Psoas muscle (tissue), 8 donors: ENCODE data around the gene FAM98B. TPM values are rescaled to one million over a fixed set of nuclear protein-coding genes. Genes with fewer than 3 reads are reported as not detected.

Source experiments
- ATAC-seq, 4 donors: fragments of 200-7000 bp; cut with Tn5 transposase; one replicate each; pipeline ENCODE4 v1.9.1; 2020; ENCODE audit warnings: moderate library complexity in 3 of 4, mild to moderate bottlenecking in 2 of 4
- DNase-seq, 2 donors: peaks; one replicate each; pipeline ENCODE4 v3.0.0-alpha.2; 2020
- H3K27ac ChIP-seq: fragments of 200-600 bp; one replicate; pipeline ENCODE4 v1.8.0; 2022
- H3K27me3 ChIP-seq, 3 donors: fragments of 200-600 bp in 1 of 3; one replicate each; pipeline versions ENCODE4 v1.6.1 to v1.8.0; 2013 to 2022; ENCODE audit warnings: low read length in 2 of 3, mild to moderate bottlenecking in 2 of 3, moderate library complexity in 1 of 3; ENCODE audit not compliant: insufficient read depth in 3 of 3
- H3K36me3 ChIP-seq, 2 donors: fragments of 200-600 bp in 1 of 2; one replicate each; pipeline versions ENCODE4 v1.6.1 to v1.8.0; 2013 to 2022; ENCODE audit warnings: low read depth in 1 of 2, mild to moderate bottlenecking in 1 of 2, moderate library complexity in 1 of 2; ENCODE audit not compliant: insufficient read depth in 1 of 2
- H3K4me1 ChIP-seq: fragments of 200-600 bp; one replicate; pipeline ENCODE4 v1.8.0; 2022
- H3K4me3 ChIP-seq: fragments of 200-600 bp; one replicate; pipeline ENCODE4 v1.8.0; 2022; ENCODE audit warnings: mild to moderate bottlenecking
- H3K9me3 ChIP-seq: fragments of 200-600 bp; one replicate; pipeline ENCODE4 v1.8.0; 2022
- CTCF ChIP-seq: fragments of 200-600 bp; IDR thresholded peaks from one replicate; pipeline ENCODE4 v1.8.0; 2022; ENCODE audit warnings: antibody characterized with exemption
- WGBS, 3 donors: extraction: QIAGEN DNeasy Blood & Tissue Kit; methylation state at CpG; one replicate each; pipeline versions ENCODE4 v1.1.6 to v1.1.7; 2013; 5-methylcytosine and 5-hydroxymethylcytosine counted together
- intact Hi-C, 2 donors: fragments of 100-400 bp; cut with DNase I; formaldehyde crosslinking; loops; one replicate each; pipeline versions ENCODE4 v1.11.0 to v1.14.2; 2022
- polyA plus RNA-seq, 3 donors: library from polyadenylated mRNA; stranded (reverse); fragments of 200-250 nt; gene quantifications; one replicate each; pipeline ENCODE4 v1.2.3, GENCODE V29; 2013
- total RNA-seq, 4 donors: library from RNA; stranded (reverse); fragmentation: NEBNext Ultra II Directional in 2 of 4; extraction: Animal tissue kit (Norgen Biotek cat#: 25700) in 2 of 4; gene quantifications; one replicate each; pipeline versions ENCODE4 v1.2.1 to v1.2.4, GENCODE V29; 2021 to 2023
- donor health status: healthy with polysubstance abuse.
- donor health status: DM: no; HTN: no; CAD: no; lungs with moderate emphysema.
- donor health status: Bipolar disorder and iron deficiency.
- donor health status: healthy.
- donor health status: DM: yes; HTN: yes; CAD: no.
- donor health status: DM: no; HTN: no; CAD: no.
- donor health status: DM: no; HTN: no; CAD: no.
- donor health status: DM: yes; HTN: yes; CAD: no.

Gene FAM98B
- total and polyA plus RNA-seq, 7 donors = 6.8 to 18.5 (median 13.5) TPM

GRCh38 chr15:38507570-38507969, 53.6 kb downstream of the FAM98B start:
- intact Hi-C loops = no loop called here
- 82 to 88% (median 84%) methylated on average over 7 of the region's 7 CpGs for WGBS, 3 donors
- no peak for TF ChIP-seq CTCF

GRCh38 chr15:38508647-38509046, 54.7 kb downstream of the FAM98B start:
- 68 to 77% (median 75%) methylated on average over 3 of the region's 3 CpGs for WGBS, 3 donors
- intact Hi-C loops = no loop called here
- no peak for DNase-seq

More at GRCh38 chr15:38507570-38507969, 53.6 kb downstream of the FAM98B start:
- H3K9me3 ChIP-seq = no peaks in the 10 kb centered on the region
- no peak overlapping the region for H3K4me3 ChIP-seq
- no peaks in the 10 kb centered on the region for H3K4me1 ChIP-seq
- no peaks in the 10 kb centered on the region for H3K27me3 ChIP-seq
- no peak for DNase-seq
- H3K36me3 ChIP-seq = no peaks in the 10 kb centered on the region
- no peak for ATAC-seq
- no peak overlapping the region for H3K27ac ChIP-seq

GRCh38 chr15:38509152-38509551, 55.2 kb downstream of the FAM98B start:
- no peaks in the 10 kb centered on the region for H3K9me3 ChIP-seq
- 88 to 93% (median 91%) methylated on average over 4 of the region's 4 CpGs for WGBS, 3 donors
- TF ChIP-seq CTCF = no peak
- H3K4me3 ChIP-seq = no peak overlapping the region
- no peaks in the 10 kb centered on the region for H3K27me3 ChIP-seq
- intact Hi-C loops = no loop called here
- ATAC-seq = no peak
- no peak for DNase-seq
- H3K36me3 ChIP-seq = no peaks in the 10 kb centered on the region
- no peaks in the 10 kb centered on the region for H3K4me1 ChIP-seq
- no peak overlapping the region for H3K27ac ChIP-seq

More at GRCh38 chr15:38508647-38509046, 54.7 kb downstream of the FAM98B start:
- H3K27ac ChIP-seq = no peak overlapping the region
- no peak for TF ChIP-seq CTCF
- no peaks in the 10 kb centered on the region for H3K4me1 ChIP-seq
- no peaks in the 10 kb centered on the region for H3K36me3 ChIP-seq
- no peak for ATAC-seq
- H3K9me3 ChIP-seq = no peaks in the 10 kb centered on the region
- H3K4me3 ChIP-seq = no peak overlapping the region
- H3K27me3 ChIP-seq = no peaks in the 10 kb centered on the region

GRCh38 chr15:38512901-38513300, 59.0 kb downstream of the FAM98B start:
- H3K9me3 ChIP-seq = no peaks in the 10 kb centered on the region
- H3K27me3 ChIP-seq = peaks cover 0 to 7% (median 0%) of the 10 kb centered on the region in 3 donors
- no peak overlapping the region for H3K27ac ChIP-seq
- H3K36me3 ChIP-seq = no peaks in the 10 kb centered on the region
- no peak for DNase-seq
- 73 to 91% (median 82%) methylated on average over 1 of the region's 1 CpG for WGBS, 3 donors
- intact Hi-C loops = no loop called here
- no peak for ATAC-seq
- H3K4me1 ChIP-seq = no peaks in the 10 kb centered on the region
- no peak for TF ChIP-seq CTCF
- H3K4me3 ChIP-seq = no peak overlapping the region

- H3K9me3 ChIP-seq = no peaks in the 10 kb centered on the region
- intact Hi-C loops = no loop called here
- no peak overlapping the region for H3K27ac ChIP-seq
- peaks cover 0 to 12% (median 3%) of the 10 kb centered on the region in 3 donors for H3K27me3 ChIP-seq
- ATAC-seq (no peak), DNase-seq (no peak)
- TF ChIP-seq CTCF = no peak
- H3K36me3 ChIP-seq = no peaks in the 10 kb centered on the region
- no peak overlapping the region for H3K4me3 ChIP-seq
- no peaks in the 10 kb centered on the region for H3K4me1 ChIP-seq
- WGBS, 3 donors = 17 to 25% (median 23%) methylated on average over 2 of the region's 2 CpGs
Observed at GRCh38 chr15:38514601-38515000, 60.7 kb downstream of the FAM98B start.
